Large intestine (tissue), 12 donors: Measurements from ENCODE around the gene MAJIN. TPM values are rescaled to one million over a fixed set of nuclear protein-coding genes. Genes with fewer than 3 reads are reported as not detected.
A peak's percentile ranks its signal among the peaks of the same experiment; 100 is the strongest.

Experiments used
- DNase-seq, 2 donors: peaks; one replicate each; pipeline versions ENCODE4 v3.0.0 to v3.0.0-alpha.2; 2013
- H3K27ac ChIP-seq: one replicate; pipeline ENCODE4 v1.5.1; 2013; ENCODE audit warnings: low read length
- H3K27me3 ChIP-seq: 2 replicates; pipeline ENCODE4 v1.6.1; 2013; ENCODE audit warnings: low read length; ENCODE audit not compliant: control insufficient read depth, insufficient read depth
- H3K36me3 ChIP-seq: 2 replicates; pipeline ENCODE4 v1.6.1; 2013; ENCODE audit warnings: low read length; ENCODE audit not compliant: control insufficient read depth, insufficient read depth
- H3K4me1 ChIP-seq: one replicate; pipeline ENCODE4 v1.6.1; 2013; ENCODE audit warnings: low read length; ENCODE audit not compliant: control insufficient read depth, insufficient read depth
- H3K4me3 ChIP-seq: one replicate; pipeline ENCODE4 v1.5.1; 2013; ENCODE audit warnings: low read length
- H3K9me3 ChIP-seq: one replicate; pipeline ENCODE4 v1.6.1; 2013; ENCODE audit warnings: mild to moderate bottlenecking, low read depth, low read length, moderate library complexity; ENCODE audit not compliant: control insufficient read depth
- WGBS: methylation state at CpG from one replicate; pipeline ENCODE4 v1.1.5; 2013; ENCODE audit warnings: low lambda C conversion rate; ENCODE audit not compliant: insufficient coverage; 5-methylcytosine and 5-hydroxymethylcytosine counted together
- long read RNA-seq, 11 donors: transcript quantifications; one replicate each; lab custom pipeline, GENCODE V29; 2026
- polyA plus RNA-seq: library from polyadenylated mRNA; unstranded; fragments of 120-200 nt; gene quantifications from one replicate; pipeline ENCODE4 v1.2.1, GENCODE V29; 2013

The MAJIN gene, protein sequence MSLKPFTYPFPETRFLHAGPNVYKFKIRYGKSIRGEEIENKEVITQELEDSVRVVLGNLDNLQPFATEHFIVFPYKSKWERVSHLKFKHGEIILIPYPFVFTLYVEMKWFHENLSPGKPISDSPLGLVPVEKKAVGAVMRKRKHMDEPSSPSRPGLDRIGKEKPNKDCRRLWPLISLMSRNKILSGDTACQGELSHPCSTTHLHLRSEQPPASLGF
- 0.09 TPM for polyA plus RNA-seq
- long read RNA-seq, donor 1, result 0 reads
- long read RNA-seq, donor 2, result 0 reads
- long read RNA-seq, donor 3, result 0 reads
- long read RNA-seq, donor 4, result 0 reads
- long read RNA-seq, donor 5, result 0 reads
- long read RNA-seq, donor 6, result 0 reads
- long read RNA-seq, donor 7, result 0 reads
- long read RNA-seq, donor 8, result 0 reads
- long read RNA-seq, donor 9, partial matches to known transcripts, result 46 of 113 reads
- long read RNA-seq, donor 9, other reads (novel, unspliced or antisense), result 67 of 113 reads
- long read RNA-seq, donor 10, result 0 reads
- long read RNA-seq, donor 11, result 0 reads

DNA sequence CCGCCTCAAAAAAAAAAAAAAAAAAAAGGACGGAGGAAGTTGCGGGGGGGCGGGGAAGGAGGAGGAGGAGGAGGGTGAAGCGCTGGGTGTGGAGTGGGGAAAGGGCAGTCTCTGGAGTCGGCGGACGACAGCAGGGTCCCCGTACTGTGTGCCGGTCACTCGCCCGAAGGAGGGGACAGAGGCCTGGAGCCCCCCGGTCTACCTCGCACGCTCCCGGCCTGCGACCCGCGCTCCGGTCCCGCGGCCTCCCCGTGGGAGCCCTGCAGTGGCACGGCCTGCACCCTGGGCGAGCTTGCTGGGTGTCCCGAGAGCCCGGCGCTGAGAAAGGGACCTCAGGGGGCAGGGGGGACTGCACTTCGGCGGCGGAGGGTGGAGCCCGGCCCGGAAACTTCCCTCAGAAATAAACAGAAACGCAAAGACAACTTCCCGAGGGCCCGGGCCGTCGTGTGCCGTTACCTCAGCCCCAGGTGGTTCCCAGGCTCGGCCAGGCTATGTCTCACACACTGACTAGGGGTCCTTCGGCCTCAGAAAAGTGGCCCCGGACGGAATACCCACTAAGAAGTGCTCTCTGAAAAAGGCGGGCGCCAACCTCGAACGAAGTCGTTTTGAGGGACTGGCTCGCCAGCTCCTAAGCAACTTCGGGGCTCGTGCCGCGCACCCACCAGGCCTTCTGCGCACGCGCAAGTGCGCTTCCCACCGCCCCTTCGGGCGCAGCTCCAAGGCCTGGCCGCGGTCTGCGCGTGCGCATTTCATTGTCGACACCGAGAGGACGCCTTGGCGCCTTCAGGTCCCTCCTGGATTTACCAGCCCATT, at the start of gene MAJIN:
TSS of gene MAJIN (minus strand) at position 688 of the 813 bp plus-strand sequence. CDS start 12,703 bp downstream, outside the sequence.
- no CpG with 5 or more reads among the region's 69 CpGs for WGBS
- Histone ChIP-seq H3K27me3 (peaks cover 5% of the 10 kb centered on the region), H3K9me3 (peaks cover 4% of the 10 kb centered on the region), H3K27ac (no peak within 1 kb of the TSS), H3K36me3 (no peaks in the 10 kb centered on the region), H3K4me1 (peaks cover 10% of the 10 kb centered on the region), H3K4me3 (peak within 1 kb of the TSS; percentile 36)
- peak; percentile 84 to 88 for DNase-seq

DNA sequence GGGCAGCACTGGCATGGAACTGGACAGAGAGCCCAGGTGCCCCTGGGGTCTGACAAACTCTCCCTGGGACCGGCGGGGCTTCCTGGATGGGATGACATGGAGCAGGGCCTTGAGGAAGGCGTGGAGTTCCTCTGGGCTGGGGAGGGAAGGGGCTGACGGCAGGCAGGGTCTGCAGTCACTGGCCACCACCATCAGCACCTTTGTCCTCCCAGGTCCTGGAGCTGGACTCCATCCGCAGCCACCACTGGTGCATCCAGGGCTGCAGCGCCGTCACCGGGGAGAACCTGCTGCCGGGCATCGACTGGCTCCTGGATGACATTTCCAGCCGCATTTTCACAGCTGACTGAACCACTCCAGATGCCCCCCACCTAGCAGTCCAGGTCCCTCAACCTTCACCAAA, 49.6 kb upstream of the MAJIN start:
- no peak overlapping the region for H3K27ac ChIP-seq
- no peak overlapping the region for H3K4me3 ChIP-seq
- H3K9me3 ChIP-seq, result no peaks in the 10 kb centered on the region
- H3K4me1 ChIP-seq, result peaks cover 13% of the 10 kb centered on the region
- H3K36me3 ChIP-seq, result peaks cover 41% of the 10 kb centered on the region
- WGBS, result no CpG with 5 or more reads among the region's 11 CpGs
- H3K27me3 ChIP-seq, result no peaks in the 10 kb centered on the region
- DNase-seq, result no peak

DNA sequence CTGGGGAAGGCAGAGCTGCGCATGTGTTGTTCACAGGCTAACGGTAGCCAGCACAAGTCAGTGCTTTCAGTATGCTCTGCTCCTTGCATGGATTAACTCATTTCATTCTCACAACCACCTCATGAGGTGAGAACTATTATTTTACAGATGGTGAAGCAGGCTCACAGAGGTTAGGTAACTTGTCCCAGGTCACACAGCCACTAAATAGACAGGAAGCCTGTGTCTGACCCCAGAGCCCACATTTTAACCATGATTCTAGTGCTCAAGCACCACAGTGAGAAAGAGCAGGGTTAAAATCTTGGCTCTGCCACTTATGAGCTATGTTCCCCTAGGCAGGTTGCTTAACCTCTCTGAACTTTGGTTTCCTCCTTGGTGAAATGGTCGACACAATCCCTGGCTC, 49.1 kb upstream of the MAJIN start:
- no peak for DNase-seq
- Histone ChIP-seq H3K36me3 (peaks cover 41% of the 10 kb centered on the region), H3K27ac (no peak overlapping the region), H3K27me3 (no peaks in the 10 kb centered on the region), H3K9me3 (no peaks in the 10 kb centered on the region), H3K4me3 (no peak overlapping the region), H3K4me1 (peaks cover 13% of the 10 kb centered on the region)
- no CpG with 5 or more reads among the region's 3 CpGs for WGBS

DNA sequence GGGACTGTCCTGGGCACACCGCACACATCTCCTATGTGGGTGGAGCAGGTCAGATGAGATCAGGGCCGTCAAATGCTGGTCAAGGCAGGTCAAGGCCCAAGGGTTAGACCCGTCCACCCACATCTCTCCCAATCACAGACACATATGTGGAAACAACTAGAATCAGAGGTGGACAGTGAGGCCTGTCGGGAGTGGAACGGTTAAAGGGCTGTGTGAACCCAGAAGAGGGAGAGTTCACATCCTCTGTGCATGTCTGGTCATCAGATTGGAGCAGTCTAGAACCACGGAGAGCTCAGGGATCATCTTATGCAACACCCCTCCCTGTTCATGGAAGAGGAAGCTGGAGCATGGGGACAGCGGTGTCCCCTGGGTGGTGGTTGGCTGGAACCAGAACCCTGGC, 47.9 kb upstream of the MAJIN start:
- Histone ChIP-seq H3K4me3 (no peak overlapping the region), H3K27ac (no peak overlapping the region), H3K4me1 (peaks cover 13% of the 10 kb centered on the region), H3K27me3 (no peaks in the 10 kb centered on the region), H3K9me3 (no peaks in the 10 kb centered on the region), H3K36me3 (peaks cover 41% of the 10 kb centered on the region)
- 80% methylated on average over 1 of the region's 7 CpGs for WGBS
- no peak for DNase-seq

DNA sequence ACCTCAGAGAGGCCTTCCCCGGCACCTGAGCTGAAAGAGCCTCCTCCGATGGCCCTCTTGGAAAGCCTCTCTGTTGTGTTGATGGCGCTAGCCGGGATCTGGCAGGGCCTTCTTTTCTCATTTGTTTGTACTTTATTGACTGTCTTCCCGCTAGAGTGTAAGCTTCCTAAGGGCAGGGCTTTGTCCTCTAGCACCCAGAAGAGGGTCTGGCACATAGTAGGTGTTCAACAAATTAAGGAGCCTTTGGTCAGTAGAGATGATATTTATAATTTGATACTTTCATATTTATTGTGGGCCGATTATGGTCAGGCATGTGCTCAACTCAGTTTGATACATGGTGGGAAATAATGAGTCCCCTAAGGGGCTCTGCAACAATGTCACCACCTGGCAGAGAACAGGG, 46.0 kb upstream of the MAJIN start:
- no CpG with 5 or more reads among the region's 6 CpGs for WGBS
- H3K36me3 ChIP-seq, result peaks cover 41% of the 10 kb centered on the region

DNA sequence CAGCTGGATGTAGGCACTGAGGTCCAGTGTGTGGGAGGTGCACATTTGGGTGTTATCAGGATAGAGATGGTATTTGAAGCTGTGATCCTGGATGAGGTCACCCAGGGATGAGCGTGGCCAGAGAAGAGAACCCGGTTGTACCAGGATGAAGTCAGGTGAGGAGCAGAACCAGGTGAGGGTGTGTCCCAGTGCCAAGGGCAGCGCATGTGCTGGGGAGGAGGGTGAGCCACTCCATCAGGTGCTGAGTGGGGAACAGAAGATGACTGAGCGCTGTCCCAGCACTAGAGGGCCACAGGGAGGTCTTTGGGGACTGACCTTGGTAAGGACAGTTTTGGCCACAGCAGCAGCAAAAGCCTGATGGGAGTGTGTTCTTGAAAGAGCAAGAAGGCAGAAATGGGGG, 44.8 kb upstream of the MAJIN start:
- H3K27me3 ChIP-seq, result no peaks in the 10 kb centered on the region
- no peak overlapping the region for H3K27ac ChIP-seq
- peaks cover 8% of the 10 kb centered on the region for H3K4me1 ChIP-seq
- no peaks in the 10 kb centered on the region for H3K9me3 ChIP-seq
- 80% methylated on average over 1 of the region's 4 CpGs for WGBS
- no peak overlapping the region for H3K4me3 ChIP-seq
- H3K36me3 ChIP-seq, result peaks cover 35% of the 10 kb centered on the region
- DNase-seq, result no peak

More for the DNA sequence above, 46.0 kb upstream of the MAJIN start:
- DNase-seq, result no peak
- H3K27me3 ChIP-seq, result no peaks in the 10 kb centered on the region
- no peaks in the 10 kb centered on the region for H3K9me3 ChIP-seq
- no peak overlapping the region for H3K27ac ChIP-seq
- no peak overlapping the region for H3K4me3 ChIP-seq
- peaks cover 11% of the 10 kb centered on the region for H3K4me1 ChIP-seq

DNA sequence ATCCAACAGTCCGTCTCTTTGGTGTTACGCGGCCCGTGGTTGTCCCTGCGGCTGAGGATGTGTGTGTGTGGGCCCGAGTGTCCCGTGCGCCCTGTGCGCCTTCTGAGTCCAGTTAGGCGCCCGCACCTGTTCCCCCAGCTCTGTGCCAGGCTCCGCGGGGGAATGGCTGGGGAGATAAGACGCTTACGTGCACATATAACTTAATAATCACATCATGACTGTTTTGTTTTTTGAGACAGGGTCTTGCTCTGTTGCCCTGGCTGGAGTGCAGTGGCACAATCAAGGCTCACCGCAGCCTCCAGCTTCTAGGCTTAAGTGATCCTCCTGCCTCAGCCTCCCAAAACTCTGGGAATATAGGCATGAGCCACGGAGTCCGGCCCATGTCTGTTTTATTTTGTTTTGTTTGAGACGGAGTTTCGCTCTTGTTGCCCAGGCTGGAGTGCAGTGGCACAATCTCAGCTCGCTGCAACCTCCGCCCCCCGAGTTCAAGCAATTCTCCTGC, 42.9 kb upstream of the MAJIN start:
- H3K27ac ChIP-seq, result peak overlapping the region; percentile 100
- no peaks in the 10 kb centered on the region for H3K27me3 ChIP-seq
- no CpG with 5 or more reads among the region's 23 CpGs for WGBS
- H3K4me1 ChIP-seq, result peaks cover 8% of the 10 kb centered on the region
- H3K36me3 ChIP-seq, result peaks cover 21% of the 10 kb centered on the region
- no peaks in the 10 kb centered on the region for H3K9me3 ChIP-seq
- peak in 1 of 2 donors; percentile 40 for DNase-seq
- peak overlapping the region; percentile 80 for H3K4me3 ChIP-seq

DNA sequence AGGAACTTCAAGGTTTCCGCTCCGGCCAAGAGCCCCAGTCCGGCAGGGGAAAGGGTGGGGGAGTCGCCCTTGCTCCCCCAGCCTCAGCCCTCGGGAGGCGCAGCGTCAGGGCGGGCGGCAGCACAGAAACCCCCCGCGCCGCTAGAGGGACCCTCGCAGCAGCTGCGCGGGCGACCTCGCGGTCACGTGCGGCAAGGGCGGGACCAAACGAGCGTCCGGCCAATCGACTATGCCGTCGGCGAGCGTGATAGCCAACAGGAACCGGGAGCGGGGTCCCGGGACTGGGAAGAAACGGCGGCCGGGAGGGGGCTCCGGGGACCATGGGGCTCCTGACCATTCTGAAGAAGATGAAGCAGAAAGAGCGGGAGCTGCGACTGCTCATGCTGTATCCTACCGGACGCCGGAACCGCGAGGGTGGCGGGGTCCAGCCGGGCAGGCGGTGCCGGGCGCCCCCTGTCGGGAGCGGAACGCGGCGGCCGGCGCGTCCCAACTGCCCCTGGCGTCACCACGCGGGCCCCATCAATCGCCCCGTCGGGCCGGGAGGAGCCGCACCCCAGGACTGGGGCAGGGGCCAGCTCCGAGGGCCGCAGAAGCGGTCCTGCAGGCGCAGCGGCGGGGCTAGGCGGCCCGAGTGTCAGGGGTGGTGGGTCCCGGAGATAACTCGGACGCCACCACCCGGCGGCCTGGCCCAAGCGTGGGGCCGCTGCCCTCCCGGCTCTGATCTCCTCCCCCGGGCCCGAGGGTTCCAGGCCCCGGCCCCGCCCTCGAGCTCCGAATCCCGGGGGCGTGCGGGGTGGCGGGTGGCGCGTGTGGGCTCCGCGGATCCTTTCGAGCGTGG, 42.2 kb upstream of the MAJIN start, which contains the start of gene ARL2:
TSS of gene ARL2 (plus strand) at position 273 of the 838 bp plus-strand sequence. CDS start at position 321, 48 bp downstream.
- no peaks in the 10 kb centered on the region for H3K27me3 ChIP-seq
- H3K4me1 ChIP-seq, result peaks cover 8% of the 10 kb centered on the region
- no peaks in the 10 kb centered on the region for H3K9me3 ChIP-seq
- peak within 1 kb of the TSS; percentile 100 for H3K27ac ChIP-seq
- peaks cover 19% of the 10 kb centered on the region for H3K36me3 ChIP-seq
- H3K4me3 ChIP-seq, result peak within 1 kb of the TSS; percentile 80
- DNase-seq, result peak; percentile 89 to 95
- WGBS, result no CpG with 5 or more reads among the region's 96 CpGs

DNA sequence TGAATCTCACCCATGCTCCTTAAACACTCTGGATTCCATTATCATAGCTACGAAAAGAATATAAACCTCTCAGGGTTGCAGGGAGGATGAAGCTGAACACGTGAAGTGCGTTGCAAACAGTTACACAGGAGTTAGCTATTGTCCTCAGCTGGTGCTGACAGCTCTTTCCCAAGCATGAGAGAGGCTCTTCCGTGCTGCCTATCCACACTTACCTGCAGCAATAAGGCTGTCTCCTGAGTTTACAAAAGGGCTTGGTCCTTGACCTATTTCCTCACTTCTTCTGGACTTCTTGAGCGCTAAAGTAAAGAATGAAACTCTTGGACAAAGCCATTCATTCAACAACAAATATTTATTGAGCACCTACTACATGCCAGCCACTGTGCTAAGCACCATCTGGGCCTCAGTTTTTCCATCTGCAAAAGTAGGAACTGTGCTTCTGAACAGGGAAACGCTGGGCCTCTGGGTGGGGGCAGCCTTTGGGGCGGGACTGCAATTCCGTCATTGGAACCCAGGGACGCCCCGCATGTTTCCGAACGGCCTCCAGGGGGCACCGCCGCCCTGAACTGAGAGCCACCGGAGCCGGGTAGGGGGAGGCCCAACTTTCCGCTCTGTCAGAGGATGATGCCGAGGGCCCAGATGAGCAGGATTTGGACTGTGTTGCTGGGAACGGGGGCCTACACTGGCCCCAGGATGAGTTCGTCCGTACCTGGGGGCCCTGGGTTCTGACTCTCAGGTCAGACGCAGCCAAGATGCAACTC, 41.4 kb upstream of the MAJIN start:
- Histone ChIP-seq H3K4me3 (peak overlapping the region; percentile 80), H3K36me3 (peaks cover 13% of the 10 kb centered on the region), H3K4me1 (peaks cover 8% of the 10 kb centered on the region), H3K27ac (peak overlapping the region; percentile 100), H3K9me3 (no peaks in the 10 kb centered on the region), H3K27me3 (no peaks in the 10 kb centered on the region)
- no CpG with 5 or more reads among the region's 22 CpGs for WGBS
- peak; percentile 90 to 93 for DNase-seq
